NCI-H2196 treated with DMSO at 0.1 percent for 48 hours (cell line): ENCODE results near the gene RABL6.

ENCODE experiments used
- DNase-seq: peaks from one replicate; lab custom pipeline; 2025; ENCODE audit not compliant: unreplicated experiment; lab: John Stamatoyannopoulos, UW

The RABL6 gene

DNA sequence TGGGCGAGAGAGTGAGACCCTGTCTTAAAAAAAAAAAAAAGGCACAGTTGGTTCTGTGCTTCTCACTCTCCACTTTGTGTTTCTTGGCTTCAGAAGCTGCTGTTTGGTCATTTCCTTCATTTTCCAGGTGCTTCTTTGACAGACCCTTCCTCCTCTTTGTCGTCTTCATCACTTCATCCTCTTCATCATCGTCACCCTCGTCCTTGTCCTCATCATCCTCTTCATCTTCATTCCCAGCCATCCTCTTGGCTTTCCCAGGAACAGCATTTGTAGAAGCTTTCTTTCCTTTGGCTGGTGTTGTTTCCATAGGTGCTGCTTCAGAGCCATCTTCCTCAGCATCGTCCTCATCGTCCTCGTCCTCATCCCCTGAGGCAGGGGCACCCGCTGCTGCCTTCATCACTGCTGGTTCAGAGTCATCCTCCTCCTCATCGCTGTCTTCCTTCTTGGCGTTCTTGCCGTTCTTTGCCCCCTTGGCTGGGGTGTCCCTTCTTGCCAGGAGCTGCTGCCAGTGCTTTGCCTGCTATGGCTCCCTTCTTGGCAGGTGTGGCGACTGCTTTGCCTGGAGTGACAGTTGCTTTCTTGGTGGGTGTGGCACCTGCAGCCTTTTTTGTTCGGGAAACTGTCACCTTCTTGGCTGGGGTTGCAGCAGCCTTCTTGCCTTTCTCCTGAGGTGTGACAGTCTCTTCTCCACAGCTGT lies 7.1 kb downstream of the RABL6 start:
- no peak for DNase-seq

DNA sequence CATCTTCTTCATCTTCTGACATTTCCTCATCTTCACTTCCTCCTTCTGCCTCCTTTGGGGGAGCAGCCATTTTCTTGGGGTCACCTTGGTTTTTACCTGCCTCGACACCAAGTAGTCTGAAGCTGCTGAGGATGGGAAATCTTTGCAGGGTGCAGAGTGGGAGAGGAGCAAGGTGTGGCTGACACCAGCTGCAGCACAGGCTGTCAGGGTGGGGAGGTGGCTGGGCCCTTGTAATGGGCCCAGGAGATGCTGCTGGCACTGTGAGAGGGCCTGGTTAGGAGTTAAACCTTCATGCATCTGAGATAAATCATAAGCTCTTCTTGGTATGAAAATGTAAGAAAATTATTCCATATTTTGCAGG lies 7.7 kb downstream of the RABL6 start:
- DNase-seq: no peak

DNA sequence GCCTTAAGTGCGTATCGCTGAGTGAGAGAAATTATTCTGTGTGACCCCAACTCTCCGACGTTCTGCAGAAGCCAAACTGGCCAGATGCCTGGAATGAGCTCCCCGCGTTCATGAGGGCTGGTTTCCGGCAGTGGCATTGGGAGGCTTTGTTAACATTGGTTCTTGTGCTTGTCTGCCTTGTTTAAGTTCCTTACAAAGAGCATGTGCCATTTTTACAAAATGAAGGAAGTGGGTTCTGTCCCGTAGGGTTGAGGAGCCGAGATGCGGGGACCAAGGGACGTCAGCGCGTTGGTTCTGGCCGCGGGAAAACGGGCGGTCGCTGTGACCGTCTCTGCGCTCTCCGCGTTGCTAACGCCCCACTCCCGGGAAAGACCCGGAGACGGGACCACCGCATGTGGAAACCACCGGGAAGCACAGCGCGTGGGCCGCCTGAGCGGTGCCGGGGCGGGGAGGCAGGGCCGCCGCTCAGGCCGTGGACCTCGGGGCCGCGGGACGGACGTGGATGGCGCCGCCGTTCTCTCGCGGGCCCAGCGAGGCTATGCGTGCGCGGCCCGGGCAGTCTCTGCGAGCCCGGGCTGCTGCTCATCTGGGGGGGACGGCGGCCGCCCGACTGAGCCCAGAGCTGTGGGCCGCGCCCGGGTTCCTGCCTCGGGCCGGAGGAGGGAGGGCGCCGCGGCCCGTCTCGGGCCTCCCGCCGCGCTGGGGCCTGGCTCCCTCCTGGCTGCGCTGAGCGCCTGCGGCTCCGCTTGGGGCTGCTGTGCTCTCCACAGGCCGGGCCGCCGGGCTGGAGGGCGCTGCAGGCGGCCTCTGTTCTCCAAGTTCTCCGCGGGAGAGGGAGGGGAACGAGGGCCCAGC lies 13.4 kb downstream of the RABL6 start:
- DNase-seq: no peak

DNA sequence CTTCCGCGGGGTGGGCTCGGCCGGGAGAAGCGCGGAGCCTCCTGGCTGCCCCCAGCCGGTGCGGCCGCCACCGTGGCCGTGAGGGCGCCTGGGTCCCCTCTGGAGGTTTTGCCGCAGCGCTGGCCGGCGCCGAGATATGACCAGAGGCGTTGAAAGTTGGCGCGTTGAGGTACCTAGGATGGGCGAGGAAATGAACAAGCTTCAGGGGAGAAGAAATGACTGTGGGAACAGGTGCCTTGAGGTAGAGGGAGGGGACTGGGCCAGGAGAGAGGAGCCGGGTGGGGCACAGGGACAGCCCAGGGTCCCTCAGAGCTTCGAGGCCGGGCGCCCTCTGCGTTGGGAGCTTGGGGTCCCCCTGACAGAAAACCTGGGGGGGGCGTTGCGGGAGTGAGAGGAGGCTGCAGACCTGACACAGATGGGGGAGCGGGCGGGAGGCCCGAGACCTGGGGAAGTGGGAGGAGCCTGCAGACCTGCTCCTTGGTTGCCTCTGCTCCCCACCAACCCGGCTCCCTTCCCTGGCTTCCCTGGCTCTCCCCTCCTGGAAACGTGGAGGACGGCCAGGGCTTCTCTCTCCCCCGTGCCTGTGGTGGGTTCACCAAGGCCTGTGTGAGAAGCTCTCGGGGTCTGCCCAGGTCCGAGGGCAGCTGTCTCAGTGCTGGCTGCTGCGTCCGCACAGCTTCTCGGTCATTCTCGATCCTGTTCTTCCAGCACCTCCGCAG lies 14.2 kb downstream of the RABL6 start:
- no peak for DNase-seq

DNA sequence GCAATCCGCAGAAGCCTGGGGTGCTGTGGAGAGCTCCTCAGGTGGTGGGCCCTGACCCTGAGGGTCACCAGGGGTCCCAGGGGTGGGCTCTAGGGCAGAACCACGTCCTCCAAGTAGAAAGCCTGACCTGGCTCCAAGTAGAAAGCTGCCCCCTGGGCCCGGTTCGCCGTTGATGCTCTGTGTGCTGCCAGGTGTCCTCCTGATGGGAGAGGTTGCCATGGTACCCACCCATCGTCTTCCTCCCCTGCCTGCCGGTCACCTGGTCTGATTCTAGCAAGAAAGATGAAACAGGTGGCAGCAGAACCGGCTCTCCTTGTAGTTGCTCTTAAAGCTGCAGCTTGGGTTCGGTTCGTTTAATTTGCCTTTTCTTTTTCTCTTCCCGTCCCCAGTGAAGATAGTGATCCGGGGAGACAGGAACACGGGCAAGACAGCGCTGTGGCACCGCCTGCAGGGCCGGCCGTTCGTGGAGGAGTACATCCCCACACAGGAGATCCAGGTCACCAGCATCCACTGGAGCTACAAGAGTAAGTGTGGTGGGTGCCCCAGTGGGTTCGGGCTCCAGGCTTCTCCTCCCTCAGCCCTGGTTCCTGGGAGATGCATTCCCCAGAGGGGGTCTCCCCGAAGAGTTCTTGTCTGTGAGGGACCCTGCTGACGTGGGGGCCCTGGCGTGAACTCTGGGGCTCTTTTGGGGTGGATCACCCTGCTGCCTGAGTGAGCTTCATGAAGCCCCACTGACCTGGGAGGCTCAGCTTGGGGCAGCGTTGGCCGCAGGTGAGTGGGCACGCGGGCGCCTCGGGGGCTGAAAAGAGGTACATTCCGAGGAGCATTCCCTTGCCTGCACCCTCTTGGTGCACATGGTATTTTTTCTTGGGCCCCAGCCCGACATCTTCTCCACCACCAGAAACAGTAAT lies 15.6 kb downstream of the RABL6 start:
- DNase-seq: no peak

DNA sequence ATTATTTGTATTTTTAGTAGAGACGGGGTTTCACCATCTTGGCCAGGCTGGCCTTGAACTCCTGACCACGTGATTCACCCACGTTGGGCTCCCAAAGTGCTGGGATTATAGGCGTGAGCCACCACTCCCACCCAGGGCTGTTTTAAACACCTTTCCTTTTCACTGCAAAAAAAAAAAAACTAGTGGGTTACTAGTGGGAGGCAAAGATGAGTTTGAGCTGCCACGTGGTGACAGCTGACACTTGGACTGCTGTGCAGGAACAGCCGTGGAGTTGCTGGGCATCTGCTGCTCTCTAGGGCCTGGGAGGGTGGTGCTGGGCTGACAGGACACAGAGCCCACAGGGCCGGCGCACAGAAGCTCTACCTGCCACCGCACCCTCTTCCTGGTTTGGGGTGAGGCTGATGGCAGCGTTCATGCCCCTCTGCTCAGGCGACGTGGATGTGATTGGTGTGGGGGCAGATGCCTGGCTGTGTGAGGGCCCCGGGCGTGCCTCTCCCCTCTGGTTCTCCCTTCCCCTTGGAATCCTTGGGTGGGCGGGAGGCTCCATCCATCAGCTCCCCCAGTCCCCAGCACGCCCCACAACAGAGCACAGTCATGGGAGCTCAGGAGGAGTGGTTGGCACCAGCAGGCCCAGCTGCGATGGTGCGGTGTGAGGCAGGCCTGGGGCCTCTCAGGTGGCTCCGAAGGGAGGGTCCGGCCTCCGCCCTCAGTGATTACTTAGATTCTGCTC lies 16.9 kb downstream of the RABL6 start:
- no peak for DNase-seq

DNA sequence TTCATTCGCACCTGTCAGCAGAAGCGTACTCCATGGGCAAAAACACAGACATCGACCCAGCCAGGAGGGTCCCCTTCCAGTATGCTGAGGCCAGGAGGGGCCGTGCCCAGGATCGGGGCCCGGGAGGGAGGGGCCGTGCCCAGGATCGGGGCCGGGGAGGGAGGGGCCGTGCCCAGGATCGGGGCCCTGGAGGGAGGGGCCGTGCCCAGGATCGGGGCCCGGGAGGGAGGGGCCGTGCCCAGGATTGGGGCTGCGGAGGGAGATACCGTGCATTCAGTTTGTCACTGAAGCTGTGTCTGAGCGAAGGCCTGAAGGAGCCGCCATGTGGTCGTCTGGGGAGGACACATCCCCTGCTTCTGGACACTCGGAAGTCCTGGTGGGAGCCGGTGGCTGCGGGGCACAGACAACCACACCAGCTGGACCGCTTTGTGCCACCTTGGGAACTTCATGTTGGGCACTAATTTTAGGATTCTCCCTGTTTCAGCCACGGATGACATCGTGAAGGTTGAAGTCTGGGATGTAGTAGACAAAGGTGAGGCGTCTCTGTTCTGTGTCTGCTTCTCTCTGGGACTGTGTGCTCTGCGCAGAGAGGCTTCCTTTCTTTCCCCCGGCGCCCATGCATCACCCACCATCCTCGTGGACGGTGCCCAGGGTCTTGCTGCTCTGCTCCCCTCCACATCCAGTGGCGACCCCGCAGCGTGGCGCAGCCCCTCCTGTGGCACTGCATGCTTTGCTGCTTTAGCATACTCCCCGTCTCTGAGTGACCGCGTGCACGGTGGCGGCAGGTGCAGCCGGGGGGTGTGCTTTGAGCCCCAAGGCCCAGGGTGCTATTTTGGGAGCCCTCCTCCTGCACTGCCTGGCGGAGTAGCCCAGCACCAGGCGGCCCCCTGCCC lies 17.8 kb downstream of the RABL6 start:
- no peak for DNase-seq

DNA sequence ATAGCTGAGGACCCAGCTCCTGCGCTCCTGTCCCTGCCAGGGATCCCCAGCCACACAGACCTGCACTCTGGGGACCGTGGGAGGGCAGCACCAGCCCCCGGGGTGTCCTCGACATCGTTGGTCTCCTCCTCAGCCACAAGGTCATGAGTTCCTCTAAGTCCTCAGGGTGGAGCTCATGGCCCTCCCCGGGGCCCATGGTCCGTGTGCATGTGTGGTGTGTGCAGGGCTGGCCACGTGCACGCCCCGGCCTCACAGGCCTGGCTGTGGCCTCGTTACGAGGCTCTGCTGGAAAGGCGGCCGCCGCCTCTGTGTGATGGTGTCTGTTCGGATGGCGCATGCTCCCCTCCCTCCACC lies 18.4 kb downstream of the RABL6 start:
- no peak for DNase-seq

DNA sequence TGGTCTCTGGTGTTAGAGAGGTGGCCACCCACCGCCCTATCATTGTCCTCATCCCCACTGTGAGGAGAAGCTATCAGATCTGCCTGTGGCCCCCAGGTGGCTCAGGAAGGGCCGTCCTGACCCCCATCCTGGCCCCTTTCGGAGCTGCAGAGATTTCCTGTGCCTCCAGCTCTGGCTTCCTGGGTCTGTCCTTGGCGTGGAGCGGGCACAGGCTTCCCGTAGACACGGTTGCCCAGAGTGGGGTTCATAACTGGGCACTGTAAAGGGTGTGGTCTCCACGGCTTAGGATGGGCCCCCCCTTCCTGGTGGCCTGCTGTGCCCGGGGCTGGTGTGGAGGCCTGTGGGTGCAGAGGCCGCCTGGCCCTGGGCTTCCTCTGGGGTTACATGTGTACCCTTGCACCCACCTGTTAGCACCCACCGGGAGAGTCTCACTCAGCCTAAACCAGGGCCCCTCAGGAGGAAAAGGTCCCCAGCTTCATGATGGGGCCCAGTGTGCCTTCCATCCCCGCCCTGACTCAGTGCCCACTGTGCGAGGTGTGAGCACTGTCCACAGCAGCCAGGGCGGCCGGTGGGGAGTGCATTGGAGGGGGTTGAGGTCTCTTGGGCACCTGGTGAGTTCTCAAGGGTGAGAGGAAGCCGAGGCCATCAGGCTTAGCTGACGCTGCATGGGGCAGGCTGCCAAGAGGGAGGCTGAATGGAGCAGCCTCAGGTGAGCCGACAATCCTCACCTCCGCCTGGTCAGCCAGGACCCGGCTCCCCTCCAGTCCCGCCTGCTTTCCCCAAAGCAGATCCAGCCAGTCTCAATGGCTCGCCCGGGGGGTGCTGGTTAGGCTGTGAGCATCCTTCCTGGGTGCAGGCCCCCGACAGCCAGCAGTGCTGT lies 19.2 kb downstream of the RABL6 start:
- no peak for DNase-seq

DNA sequence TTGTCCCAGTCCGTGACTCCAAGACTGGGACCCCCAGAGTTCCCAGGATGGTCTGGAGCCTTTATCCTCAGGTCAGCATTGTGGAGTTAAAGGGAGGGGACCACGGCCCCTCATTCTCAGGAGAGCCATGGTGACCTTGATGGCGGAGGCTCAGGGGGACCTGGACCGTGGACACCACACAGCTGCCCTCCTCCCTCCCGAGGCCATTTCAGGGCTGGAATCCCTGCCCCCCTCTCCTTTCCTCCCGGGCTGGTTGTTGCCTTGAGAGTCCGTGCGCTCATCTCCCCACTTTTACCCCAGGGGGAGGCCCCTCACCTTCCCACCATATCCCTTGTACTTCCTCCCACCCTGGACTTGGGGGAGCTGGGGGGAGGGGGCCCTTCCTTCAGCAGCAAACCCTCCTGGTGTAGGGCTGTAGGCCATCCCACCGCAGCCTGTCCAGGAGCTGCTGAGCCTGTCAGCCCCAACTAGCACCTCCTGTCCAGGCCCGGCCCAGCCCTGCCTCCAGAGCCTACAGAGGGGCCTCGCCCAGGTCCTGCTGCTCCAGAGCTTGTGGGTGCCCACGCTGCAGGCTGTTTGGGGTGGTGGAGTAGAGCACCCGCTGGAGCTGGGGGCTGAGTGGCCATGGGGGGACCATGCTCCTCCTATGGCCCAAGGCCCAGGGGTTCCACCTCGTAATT lies 20.2 kb downstream of the RABL6 start:
- no peak for DNase-seq

DNA sequence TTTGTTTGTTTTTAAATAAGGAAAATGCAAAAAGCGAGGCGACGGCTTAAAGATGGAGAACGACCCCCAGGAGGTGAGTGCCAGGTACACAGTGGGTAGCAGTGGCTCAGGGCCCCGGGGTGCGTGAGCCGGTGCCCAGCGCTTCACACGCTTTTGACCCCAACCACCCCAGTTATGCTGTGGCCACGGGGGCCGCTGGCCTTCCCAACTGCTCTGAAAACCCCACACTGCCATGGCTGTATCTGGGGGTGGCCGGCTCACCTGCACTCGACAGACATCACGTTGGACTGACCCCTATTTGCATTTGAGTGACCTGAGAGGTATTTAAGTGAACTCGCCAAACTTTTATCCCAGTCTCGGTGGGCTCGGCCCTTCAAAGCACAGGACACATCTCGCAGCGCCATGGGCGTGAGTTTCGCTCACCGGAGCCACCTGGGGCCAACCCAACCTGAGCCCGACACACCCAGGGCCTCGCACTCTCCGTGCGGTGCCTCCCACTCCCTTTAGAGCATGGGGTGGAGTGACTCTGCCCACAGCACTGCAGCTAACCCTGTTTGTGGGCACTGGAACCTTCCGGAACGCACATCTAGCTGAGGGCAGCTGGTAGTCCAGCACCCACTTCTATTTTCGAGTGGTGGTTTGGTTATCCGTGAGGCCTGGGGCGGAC lies 20.9 kb downstream of the RABL6 start:
- DNase-seq: no peak

DNA sequence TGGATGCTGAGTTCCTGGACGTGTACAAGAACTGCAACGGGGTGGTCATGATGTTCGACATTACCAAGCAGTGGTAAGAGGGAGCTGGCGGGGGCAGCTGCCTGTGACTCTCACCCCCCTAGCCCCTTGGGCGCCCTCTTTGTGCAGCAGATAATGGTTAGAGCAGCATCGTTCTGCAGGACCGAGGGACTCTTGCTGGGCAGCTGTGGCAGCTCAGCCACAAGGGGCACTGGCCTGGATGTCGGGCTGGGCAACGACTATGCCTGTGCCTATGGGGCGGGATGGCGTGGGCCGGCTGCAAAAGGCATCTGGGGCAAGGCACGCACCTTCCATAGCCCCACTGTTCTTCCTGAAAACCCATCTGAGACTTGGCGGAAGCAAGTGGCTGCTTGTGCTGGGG lies 21.7 kb downstream of the RABL6 start:
- DNase-seq: no peak

DNA sequence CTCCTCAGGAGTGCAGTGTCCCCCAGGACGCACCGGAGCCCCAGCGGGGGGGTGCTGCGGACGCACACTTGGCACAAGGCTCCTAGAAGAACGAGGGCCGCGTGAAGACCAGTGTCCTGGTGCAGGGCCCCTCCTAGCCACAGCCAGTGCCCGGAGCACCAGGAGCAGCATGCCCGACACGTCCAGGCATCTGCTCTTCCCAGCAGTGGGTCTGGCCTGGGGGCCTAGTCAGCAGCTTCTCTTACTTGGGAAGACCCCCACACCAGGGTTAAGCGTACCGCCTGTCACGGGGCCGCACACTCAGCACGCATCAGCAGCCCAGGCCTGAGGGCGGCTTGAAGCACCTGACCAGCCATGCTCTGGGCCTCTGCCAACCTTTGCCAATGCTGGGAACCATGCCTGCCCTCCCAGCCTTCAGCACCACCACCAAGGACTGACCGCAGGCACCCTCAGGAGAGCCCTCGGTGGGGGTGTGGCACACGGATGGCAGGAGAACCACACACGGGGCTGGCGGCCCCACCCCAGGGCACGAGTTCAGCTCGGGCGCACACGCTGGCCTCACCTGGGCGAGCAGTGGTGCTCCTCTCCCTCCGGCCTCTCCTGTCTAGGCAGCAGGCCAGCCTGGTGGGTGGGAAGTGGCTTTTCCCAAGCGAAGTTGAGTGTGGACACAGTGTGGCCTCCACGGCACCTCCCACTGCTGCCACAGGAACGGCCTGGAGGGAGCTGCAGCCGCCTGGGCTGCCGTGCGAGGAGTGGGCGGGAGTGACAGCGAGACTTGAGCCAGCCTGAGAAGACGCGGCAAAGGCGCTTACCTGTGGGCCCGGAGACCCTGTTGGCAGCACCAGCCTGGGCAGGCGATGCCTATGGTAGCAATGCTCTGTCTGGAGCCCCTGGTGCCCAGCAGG lies 22.5 kb downstream of the RABL6 start:
- no peak for DNase-seq

DNA sequence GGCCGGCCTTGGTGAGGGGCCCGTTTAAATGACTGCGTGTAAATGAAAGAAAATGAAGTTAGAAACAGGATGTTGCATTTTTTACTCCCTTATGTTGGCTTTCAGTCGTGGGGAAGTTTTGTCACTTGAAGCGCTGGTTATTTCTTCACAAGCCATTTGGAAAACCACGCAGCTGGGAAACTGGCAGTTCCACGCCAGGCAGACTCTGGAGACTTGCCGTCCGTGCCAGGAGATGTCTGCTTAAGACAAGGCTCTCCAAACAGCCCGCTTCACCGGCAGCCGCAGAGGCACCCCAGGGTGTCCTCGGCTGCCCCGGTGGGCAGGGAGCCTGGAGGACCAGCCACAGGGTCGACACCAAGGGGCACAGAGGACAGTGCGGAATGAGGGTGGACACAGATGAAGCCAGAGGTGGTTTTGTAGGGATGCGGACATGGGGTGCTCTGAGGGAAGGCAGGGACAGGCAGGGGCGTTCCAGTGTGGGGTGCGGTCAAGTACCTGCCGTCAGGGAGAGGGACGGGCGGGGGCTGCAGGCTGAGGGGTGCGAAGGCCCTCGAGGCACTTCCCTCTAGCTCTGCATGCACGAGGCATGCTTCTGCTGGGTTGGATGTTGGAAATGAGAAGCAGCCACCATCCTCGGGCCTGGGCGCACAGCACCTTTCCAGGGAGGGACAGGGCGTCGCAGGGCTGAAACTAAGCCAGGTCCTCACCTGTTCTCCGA lies 23.4 kb downstream of the RABL6 start:
- DNase-seq: no peak

DNA sequence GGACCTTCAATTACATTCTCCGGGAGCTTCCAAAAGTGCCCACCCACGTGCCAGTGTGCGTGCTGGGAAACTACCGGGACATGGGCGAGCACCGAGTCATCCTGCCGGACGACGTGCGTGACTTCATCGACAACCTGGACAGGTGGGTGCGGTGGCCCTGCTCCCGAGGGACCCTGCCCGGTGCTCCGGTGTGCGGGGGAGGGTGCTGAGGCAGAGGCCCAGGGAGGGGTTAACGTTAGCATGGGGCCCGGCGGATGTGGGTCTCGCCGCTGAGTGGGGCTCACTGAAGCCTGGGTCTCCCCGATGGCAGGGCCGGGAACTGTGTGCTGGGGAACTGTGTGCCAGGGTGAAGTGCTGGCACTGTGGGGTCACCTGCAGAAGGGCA lies 24.0 kb downstream of the RABL6 start:
- no peak for DNase-seq

DNA sequence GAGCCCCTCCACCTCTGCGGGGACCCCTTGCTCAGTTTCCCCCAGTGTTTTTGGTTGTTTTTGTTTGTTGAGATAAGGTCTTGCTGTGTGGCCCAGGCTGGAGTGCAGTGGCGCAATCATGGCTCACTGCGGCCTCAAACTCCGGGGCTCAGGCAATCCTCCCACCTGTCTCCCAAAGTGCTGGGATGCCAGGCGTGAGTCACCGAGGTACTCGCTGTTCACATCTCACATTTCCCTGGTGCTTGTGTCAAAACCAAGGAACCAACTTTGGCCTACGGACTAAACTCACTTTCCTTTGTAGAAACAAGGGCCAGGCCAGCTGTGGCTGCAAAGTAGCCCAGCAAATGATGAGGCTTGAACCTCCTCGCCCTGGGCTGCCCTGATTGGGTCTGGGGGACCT lies 24.8 kb downstream of the RABL6 start:
- DNase-seq: no peak
